Inferior parietal cortex (tissue), 1 donor: ENCODE results near the gene SPR.
A peak's percentile ranks its signal among the peaks of the same experiment; 100 is the strongest.

Experiments
- DNase-seq: peaks from one replicate; pipeline ENCODE4 v3.0.0-alpha.2; 2016; ENCODE audit errors: extremely low spot score

SPR gene

DNA sequence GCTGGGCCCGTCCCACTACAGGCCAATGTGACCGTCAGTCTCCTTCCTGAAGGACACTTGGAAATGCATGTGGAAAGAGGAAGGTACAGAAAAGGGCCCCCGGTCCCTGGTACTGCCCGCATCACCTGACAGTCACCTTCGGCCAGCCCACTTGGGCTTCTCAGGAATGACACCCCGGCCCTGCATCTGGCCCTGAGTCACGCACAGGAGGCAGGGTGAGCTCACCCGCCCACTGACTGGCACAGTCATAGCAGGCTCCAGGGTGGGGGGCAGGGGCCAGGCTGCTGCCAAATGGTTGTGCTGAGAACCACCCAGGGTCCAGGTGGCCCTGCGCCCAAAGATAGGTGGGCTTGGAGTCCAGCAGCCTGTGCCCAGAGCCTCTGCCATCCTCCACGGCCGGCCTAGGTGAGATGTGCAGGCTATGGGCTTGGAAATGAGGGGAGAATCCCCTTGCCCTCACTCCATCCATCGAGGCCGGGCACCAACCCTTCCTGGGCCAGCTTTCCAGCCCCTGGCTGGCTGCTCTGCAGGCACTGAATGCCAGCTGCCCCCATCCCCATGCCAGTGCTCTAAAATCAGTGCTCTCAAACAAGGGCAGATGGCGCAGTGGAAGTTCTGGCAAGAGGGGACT is 44.2 kb downstream of the SPR start:
- DNase-seq = no peak

DNA sequence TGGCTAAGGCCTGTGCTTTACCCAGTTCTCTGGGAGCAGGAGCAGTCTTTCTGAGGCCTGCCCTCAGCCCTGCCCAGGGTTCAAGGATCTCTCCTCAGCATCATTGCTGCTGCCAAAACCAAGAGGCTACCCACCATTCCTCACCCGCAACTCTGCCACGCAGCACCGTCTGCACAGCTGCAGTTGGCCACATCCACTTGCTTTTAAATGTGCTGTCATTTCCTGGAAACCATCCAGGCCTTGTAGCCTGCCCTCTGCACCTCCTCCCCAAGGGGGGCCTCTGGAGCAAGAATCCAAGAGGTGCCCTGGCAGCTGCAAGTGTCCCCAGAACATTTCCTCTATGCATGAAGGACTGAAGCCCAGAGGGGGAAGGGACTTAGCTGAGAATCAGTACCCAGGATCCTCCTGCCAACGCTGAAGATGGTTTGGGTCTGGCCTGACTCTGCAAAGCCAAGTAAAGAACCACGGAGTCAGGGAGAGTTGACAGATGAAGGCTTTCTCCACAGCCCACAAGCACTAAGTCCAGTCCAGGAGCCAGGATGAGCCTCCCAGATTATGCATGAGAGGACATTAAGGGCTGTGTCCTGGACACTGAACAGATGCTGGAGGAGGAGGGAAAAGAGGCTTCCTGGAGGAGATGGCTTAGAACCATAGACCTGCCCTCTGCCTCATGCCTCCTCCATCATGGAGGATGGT is 45.0 kb downstream of the SPR start:
- DNase-seq = no peak

DNA sequence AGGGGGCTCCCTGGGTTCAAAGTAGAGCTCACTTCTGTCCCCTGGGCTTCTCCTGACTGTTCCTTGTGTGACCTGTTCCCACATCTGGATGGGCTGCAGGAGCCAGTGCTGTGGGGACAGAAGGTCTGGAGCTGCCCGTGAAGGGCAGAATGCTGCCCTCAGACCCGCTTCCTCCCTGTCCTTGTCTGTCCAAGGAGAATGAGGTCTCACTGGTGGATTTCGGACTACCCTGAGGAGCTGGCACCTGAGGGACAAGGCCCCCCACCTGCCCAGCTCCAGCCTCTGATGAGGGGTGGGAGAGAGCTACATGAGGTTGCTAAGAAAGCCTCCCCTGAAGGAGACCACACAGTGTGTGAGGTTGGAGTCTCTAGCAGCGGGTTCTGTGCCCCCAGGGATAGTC is 45.6 kb downstream of the SPR start:
- DNase-seq = no peak

DNA sequence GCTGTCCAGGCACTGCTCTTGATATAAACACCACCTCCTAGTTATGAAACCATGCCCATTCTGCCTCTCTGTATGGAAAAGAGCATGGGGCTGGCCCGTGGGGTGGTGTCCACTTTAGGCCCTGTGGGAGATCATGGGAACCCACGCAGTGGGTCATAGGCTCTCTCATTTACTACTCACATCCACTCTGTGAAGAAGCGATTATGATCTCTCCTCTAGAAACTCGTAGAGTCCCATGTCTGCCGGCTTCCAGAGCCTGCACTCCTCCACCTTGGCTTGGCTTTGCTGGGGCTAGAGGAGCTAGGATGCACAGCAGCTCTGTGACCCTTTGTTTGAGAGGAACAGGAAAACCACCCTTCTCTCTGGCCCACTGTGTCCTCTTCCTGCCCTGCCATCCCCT is 46.0 kb downstream of the SPR start:
- DNase-seq = no peak

DNA sequence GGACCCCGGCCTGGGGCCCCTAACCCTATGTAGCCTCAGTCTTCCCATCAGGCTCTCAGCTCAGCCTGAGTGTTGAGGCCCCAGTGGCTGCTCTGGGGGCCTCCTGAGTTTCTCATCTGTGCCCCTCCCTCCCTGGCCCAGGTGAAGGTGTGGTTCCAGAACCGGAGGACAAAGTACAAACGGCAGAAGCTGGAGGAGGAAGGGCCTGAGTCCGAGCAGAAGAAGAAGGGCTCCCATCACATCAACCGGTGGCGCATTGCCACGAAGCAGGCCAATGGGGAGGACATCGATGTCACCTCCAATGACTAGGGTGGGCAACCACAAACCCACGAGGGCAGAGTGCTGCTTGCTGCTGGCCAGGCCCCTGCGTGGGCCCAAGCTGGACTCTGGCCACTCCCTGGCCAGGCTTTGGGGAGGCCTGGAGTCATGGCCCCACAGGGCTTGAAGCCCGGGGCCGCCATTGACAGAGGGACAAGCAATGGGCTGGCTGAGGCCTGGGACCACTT is 46.5 kb downstream of the SPR start:
- DNase-seq = no peak

DNA sequence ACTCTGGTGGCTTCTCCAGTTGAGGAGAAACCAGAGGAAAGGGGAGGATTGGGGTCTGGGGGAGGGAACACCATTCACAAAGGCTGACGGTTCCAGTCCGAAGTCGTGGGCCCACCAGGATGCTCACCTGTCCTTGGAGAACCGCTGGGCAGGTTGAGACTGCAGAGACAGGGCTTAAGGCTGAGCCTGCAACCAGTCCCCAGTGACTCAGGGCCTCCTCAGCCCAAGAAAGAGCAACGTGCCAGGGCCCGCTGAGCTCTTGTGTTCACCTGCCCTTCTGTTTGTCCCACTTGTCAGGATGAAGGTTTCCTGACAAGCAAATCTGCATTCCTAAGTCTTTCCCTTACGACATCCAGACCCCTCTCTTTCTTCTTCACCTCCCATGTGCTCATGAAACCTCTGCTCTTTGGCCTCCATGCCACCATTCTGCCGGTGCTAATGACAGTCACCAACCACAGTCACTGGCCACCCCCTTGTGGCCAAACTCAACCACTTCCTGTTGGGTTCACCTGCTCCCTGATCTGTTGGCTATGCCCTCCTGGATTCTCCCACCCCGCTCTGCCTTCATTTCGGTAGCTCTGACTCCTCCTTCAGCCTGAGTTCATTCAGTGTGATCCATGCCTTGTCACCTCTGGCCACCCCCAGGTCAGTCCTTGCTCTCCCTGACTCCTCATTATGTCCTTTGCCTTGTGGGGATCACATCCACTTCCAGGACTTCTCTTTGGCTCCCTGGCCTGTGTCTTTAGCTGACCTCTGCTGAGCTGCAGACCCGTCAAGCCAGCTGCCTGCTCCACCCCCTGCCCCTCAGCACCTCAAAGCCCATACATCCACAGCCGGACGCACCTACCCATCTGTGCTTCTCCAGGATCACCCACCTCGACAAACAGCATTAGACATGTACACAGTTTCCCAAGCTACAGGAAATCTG is 47.7 kb downstream of the SPR start:
- no peak for DNase-seq

DNA sequence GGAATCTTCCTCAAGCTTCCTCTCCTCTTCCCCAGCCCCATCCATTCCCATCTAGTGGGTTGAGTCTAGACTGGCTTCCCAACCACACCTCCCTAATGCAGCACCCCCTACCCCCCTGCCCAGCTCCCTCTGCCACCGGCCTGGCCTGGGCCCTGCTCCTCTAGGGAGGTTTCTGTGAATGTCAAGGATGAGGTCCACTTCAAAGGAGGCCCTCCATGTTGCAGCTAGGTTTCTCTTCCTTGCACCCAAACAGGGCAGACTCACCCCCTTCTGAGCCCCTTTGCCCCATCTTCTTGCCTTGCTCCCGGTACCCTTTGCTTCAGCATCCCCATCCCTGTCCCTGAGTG is 48.4 kb downstream of the SPR start:
- no peak for DNase-seq

DNA sequence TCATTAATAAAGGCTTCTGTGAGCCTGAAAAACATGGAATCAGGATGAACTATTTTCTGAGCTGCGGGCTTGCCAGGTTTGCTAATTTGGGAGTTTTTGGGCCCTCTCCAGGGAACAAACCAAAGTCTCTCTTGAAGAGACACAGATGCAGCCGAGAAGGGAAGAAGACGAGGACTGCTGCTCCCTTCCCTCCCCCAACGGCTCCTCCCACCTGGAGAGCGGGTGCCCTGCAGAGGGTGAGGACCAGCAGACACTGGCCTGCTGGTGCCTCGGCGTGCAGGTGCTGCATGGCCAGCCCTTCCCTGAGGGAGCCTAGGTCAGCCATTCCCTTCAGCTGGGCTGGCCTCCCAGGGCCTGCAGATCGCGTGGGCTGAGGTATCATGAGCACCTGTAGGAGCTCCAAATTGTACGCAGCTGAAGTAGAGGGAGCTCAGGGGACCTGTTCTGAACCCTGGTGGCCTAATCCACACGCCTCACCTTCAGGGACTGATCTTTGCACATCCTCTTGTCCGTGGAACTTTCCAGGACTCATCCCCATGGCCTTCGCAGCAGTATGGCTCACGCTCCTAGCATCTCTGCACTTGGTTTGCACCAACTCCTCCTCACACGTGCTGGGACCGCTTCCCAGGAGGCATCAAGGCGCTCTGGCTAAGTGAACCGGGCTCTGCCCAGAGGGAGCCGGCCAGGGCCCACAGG is 49.6 kb downstream of the SPR start:
- DNase-seq = peak; percentile 67

DNA sequence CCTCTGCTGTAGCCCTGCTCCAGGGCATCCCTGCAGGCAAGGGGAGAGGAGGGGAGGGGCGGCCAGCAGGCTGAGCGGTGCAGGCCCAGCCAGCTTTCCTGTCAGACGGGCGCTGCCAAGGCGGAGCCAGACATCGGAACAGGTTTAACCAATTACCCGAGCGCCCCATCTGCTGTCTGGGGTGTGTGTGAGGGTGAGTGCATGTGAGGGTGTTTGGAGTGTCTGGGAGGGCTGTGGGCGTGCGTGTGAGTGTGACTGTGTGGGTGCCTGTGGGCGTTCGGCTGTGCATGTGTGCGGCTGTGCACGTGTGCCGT is 50.1 kb downstream of the SPR start:
- DNase-seq = no peak

DNA sequence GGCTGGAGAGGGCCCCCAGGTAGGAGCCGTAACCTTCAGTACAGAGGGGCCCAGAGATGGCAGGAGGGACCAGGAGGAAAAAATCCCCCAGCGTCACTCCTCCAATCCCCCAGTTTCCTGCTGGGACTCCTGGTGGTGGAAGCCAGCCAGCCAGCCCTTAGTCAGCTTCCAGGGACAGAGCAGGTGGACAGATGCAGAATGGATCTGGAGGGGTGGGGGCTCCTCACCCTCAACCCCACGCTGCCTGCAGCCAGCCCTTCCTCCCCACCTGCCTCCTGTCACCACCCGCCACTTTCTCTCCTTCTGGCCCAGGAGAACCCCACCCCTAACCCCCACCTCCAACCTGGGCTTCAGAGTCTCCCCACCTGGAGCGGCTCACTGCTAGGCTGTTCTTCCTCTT is 51.2 kb downstream of the SPR start:
- DNase-seq = no peak

DNA sequence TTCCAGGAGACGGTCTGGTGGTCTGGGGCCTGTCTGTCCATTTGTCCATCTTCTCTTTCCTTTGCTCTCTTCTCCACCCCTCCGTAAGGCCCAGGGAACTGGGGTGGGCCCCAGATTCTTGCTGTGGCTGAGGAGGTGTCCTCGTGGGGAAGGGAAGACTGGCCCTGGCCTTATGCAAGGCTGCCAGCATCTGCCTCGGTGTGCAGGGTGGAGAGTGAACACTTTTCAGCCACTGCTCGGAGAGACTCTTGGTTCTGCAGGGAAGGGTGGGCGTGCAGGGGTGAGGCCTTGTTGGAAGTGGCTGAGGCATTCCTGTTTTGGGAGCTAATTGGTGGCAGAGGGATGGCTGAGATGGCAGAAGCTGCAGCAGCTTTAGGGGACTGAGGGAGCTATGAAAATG is 53.2 kb downstream of the SPR start:
- DNase-seq = no peak

DNA sequence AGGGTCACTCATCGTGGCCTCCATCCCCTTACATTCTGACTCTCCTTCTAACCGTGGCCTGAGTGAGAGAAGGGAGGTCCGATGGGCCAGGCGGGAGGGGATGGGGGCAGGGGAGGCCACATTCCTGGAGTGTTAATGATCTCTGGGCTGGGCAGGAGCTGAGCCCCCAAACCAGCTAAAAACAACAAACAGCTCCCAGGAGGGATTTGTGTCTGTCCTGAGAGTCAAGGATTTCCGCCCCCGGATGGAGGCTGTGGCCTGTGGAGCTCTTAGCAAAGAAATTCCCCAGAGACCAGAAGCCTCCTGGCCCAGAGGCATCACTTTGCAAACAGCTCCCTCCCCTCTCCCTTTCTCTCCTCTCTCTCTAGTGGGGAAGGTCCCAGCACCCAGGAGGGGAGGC is 53.6 kb downstream of the SPR start:
- no peak for DNase-seq
